SU-DHL-6 (cell line): ENCODE data around the gene USO1.
"Not testable (repeated sequence)": the region's sequence is repeated elsewhere in the genome, so short reads cannot be mapped to it uniquely, and the experiment has no call there.

Experiments
- H2AFZ ChIP-seq: fragments of 200-600 bp; sonication (generic); 2 replicates; pipeline ENCODE4 v1.6.1; 2014; ENCODE audit warnings: low read depth, mild to moderate bottlenecking, moderate library complexity, mixed read lengths, antibody characterized with exemption, low read length; ENCODE audit not compliant: severe bottlenecking
- H3F3A ChIP-seq: fragments of 200-600 bp; shearing (Covaris generic); 2 replicates; pipeline ENCODE4 v1.6.0; 2016; ENCODE audit warnings: antibody characterized with exemption, mild to moderate bottlenecking; ENCODE audit not compliant: insufficient read depth
- H3K27ac ChIP-seq: fragments of 200-600 bp; sonication (generic); 2 replicates; pipeline ENCODE4 v1.5.1; 2016; ENCODE audit warnings: low read depth, mild to moderate bottlenecking, low read length, moderate library complexity, mixed read lengths
- H3K27me3 ChIP-seq: fragments of 200-600 bp; sonication (generic), shearing (Covaris generic); 2 replicates; pipeline ENCODE4 v1.6.0; 2014; ENCODE audit warnings: mild to moderate bottlenecking, low read length
- H3K36me3 ChIP-seq: fragments of 200-600 bp; sonication (generic); 2 replicates; pipeline ENCODE4 v1.6.1; 2014; ENCODE audit warnings: mild to moderate bottlenecking, low read length, mixed read lengths
- H3K4me2 ChIP-seq: fragments of 300-600, 200-600 bp; shearing (Covaris generic), sonication (generic); 2 replicates; pipeline ENCODE4 v1.6.0; 2014; ENCODE audit warnings: low read length, low read depth, mild to moderate bottlenecking; ENCODE audit not compliant: poor library complexity, severe bottlenecking
- H3K4me3 ChIP-seq: fragments of 200-600 bp; sonication (generic); 2 replicates; pipeline ENCODE4 v1.5.1; 2014; ENCODE audit warnings: antibody characterized with exemption, low read length, mild to moderate bottlenecking, mixed read lengths; ENCODE audit not compliant: insufficient read depth, poor library complexity, severe bottlenecking
- H3K79me2 ChIP-seq: fragments of 200-600 bp; sonication (generic); 2 replicates; pipeline ENCODE4 v1.6.1; 2014; ENCODE audit warnings: mild to moderate bottlenecking, low read length, moderate library complexity; ENCODE audit not compliant: insufficient read depth
- H3K9ac ChIP-seq: fragments of 200-600 bp; sonication (generic); 2 replicates; pipeline ENCODE4 v1.7.0; 2014; ENCODE audit warnings: mild to moderate bottlenecking, low read length
- H3K9me2 ChIP-seq: fragments of 200-600 bp; sonication (generic); replicated peaks from 2 replicates; pipeline ENCODE4 v1.6.1; 2014; ENCODE audit warnings: low read length; ENCODE audit not compliant: insufficient read depth
- H3K9me3 ChIP-seq: fragments of 200-600 bp; sonication (generic); 2 replicates; pipeline ENCODE4 v1.6.1; 2014; ENCODE audit warnings: low read length, mixed read lengths; ENCODE audit not compliant: insufficient read depth
- H4K20me1 ChIP-seq: fragments of 200-600 bp; sonication (generic); 2 replicates; pipeline ENCODE4 v1.6.1; 2014; ENCODE audit warnings: low read depth, mild to moderate bottlenecking, antibody characterized with exemption, low read length, moderate library complexity, mixed read lengths
- EZH2phosphoT487 ChIP-seq: fragments of 200-600 bp; sonication (generic), shearing (Covaris generic); conservative IDR thresholded peaks from 2 replicates; pipeline ENCODE4 v1.6.1; 2018; ENCODE audit warnings: mild to moderate bottlenecking, antibody characterized with exemption, low read length, moderate library complexity, mixed read lengths
- TF ChIP-seq, protein P1 (sequence below): fragments of 200-600 bp; sonication (generic); IDR thresholded peaks from one replicate; pipeline ENCODE4 v1.5.1; 2017; ENCODE audit warnings: antibody characterized with exemption, mild to moderate bottlenecking, low read length, moderate library complexity; ENCODE audit not compliant: insufficient read depth, poor library complexity, severe bottlenecking

Gene USO1

DNA sequence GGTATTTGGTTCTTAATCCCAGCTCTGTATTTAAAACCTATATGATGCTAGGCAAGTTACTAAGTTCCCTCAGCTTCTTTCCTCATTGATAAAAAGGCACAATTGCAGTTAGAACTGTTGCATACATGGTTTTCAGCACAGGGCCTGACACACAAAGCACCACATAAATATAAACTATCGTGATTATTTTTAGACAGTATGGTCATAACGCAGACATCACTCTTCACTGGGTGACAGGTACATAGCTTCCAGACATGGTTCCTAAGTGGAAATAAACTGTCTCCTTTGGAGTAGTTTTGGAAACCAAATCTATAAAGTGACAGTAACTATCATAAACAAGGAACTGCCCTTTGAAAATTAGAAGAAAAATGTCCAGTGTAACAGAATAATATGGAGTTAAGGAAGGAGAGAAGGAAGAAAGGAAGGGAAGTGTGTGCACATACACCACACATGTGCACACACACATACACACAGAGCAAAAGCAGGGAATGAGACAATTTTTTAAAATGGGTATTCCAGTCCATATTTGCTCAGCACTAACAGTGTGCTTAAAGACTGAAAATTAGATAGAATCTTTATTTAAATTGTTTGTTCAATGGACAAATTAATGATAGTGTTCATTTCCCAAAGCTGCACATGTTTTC is 38.7 kb upstream of the USO1 start:
- Histone ChIP-seq H4K20me1 (no peaks in the 10 kb centered on the region), H2AFZ (no peak overlapping the region), H3K9me2 (no peaks in the 10 kb centered on the region), H3K9ac (no peak overlapping the region), H3K27ac (no peak overlapping the region), H3K27me3 (no peaks in the 10 kb centered on the region), H3K36me3 (no peaks in the 10 kb centered on the region), H3F3A (no peaks in the 10 kb centered on the region), H3K9me3 (no peaks in the 10 kb centered on the region), H3K4me2 (no peak overlapping the region), H3K4me3 (no peak overlapping the region), H3K79me2 (no peaks in the 10 kb centered on the region)
- no peak for TF ChIP-seq EZH2phosphoT487
- TF ChIP-seq, protein P1, sequence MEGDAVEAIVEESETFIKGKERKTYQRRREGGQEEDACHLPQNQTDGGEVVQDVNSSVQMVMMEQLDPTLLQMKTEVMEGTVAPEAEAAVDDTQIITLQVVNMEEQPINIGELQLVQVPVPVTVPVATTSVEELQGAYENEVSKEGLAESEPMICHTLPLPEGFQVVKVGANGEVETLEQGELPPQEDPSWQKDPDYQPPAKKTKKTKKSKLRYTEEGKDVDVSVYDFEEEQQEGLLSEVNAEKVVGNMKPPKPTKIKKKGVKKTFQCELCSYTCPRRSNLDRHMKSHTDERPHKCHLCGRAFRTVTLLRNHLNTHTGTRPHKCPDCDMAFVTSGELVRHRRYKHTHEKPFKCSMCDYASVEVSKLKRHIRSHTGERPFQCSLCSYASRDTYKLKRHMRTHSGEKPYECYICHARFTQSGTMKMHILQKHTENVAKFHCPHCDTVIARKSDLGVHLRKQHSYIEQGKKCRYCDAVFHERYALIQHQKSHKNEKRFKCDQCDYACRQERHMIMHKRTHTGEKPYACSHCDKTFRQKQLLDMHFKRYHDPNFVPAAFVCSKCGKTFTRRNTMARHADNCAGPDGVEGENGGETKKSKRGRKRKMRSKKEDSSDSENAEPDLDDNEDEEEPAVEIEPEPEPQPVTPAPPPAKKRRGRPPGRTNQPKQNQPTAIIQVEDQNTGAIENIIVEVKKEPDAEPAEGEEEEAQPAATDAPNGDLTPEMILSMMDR = no peak

DNA sequence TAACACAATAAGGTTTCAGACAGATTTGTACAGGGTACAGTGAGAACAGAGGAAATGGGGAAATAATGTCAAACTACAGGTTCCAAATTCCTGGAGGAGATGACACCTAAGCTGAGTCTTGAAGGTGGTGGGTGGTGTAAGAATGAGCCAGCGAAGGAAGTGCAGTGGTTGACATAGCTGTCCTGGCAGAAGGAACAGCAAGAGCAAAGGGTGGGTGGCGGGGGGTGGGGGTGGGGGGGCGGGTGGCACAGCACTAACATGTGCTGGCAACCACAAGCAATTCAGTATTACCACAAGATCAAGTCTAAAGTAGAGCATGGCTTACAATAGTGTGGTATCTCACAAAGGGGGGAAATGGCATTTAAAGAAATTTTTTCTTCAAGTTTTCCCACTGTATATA is 38.0 kb upstream of the USO1 start:
- Histone ChIP-seq H3F3A (no peaks in the 10 kb centered on the region), H3K9ac (no peak overlapping the region), H3K36me3 (no peaks in the 10 kb centered on the region), H3K27me3 (no peaks in the 10 kb centered on the region), H3K79me2 (no peaks in the 10 kb centered on the region), H3K4me3 (no peak overlapping the region), H3K4me2 (no peak overlapping the region), H3K27ac (no peak overlapping the region), H2AFZ (no peak overlapping the region), H3K9me2 (no peaks in the 10 kb centered on the region), H3K9me3 (no peaks in the 10 kb centered on the region), H4K20me1 (no peaks in the 10 kb centered on the region)
- TF ChIP-seq, protein P1 = no peak
- TF ChIP-seq EZH2phosphoT487 = no peak

DNA sequence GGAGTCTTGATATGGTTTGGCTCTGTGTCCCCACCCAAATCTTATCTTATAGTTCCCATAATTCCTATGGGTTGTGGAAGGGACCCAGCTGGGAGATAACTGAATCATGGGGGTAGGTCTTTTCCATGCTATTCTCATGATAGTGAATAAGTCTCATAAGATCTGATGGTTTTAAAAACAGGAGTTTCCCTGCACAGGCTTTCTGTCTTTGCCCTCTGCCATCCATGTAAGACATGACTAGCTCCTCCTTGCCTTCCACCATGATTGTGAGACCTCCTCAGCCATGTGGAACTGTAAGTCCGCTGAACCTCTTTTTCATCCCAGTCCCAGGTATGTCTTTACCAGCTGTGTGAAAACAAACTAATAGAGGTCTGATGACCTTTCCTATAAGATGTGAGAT is 37.3 kb upstream of the USO1 start:
- not testable (repeated sequence) for H3K4me3 ChIP-seq, H3K9ac ChIP-seq, H3K27ac ChIP-seq, H2AFZ ChIP-seq, H3K4me2 ChIP-seq, H3K36me3 ChIP-seq, H3K9me3 ChIP-seq, H3K79me2 ChIP-seq, H4K20me1 ChIP-seq, H3K9me2 ChIP-seq, H3F3A ChIP-seq, H3K27me3 ChIP-seq

DNA sequence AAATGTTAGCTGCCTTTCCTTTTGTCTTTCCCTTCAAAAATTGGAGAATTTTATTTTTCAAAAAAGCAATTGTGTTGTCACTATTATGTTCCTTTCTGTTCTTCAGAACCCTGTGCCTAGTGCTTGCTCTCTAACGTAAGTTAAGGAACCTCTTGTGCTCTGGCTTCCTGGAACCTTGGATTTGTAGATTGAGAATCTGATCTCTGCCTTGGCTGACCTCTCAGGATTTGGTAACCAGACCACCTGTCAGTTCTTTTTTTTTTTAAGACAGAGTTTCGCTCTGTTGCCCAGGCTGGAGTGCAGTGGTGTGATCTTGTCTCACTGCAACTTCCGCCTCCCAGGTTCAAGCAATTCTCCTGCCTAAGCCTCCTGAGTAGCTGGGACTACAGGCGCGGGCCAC is 32.3 kb upstream of the USO1 start:
- not testable (repeated sequence) for H3K79me2 ChIP-seq, H2AFZ ChIP-seq, H3K27me3 ChIP-seq, H3F3A ChIP-seq, H4K20me1 ChIP-seq, H3K4me3 ChIP-seq, H3K9me2 ChIP-seq, H3K9ac ChIP-seq, H3K27ac ChIP-seq, H3K4me2 ChIP-seq, H3K36me3 ChIP-seq, H3K9me3 ChIP-seq
